NCI-H187 (cell line): ENCODE results near the gene TRIM16.
"Not testable (repeated sequence)": the region's sequence is repeated elsewhere in the genome, so short reads cannot be mapped to it uniquely, and the experiment has no call there.

Experiments
- DNase-seq, 2 experiments: peaks; one replicate each; lab custom pipeline; 2025; lab: John Stamatoyannopoulos, UW

Gene TRIM16

DNA sequence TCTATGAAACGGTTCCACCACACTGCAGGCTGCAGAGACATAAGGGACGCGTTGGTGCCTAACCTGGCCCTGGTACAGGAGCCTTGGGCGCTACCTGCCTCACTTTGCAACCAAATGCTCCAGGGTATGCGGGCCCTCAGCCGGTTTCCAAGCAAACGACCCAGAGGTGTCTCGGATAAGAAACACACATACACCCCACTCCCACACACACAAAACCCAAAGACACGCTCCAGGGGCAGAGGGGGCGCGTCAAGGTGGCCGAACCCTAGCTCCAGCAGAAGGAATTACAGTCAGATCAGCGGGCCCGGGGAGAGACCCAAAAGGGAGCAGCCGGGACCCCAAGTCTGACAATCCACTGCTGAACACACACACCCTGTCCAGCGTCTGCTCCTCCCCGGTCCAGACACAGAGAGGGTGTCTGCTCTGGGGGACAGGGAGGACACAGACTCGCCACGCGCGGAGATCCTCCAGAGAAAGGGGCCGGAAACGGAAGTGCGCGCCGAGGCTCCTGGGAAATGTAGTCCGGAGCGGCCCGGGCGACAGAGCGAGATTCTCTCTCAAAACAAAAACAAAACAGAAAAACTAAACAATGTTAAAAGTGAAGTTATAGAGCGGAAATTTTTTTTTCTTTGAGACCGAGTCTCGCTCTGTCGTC, at the start of gene TRIM16:
Gene TRIM16, minus strand, starts transcription at position 488 of the 655 bp plus-strand sequence. CDS start 32,702 bp downstream, outside the sequence.
- DNase-seq: peak; percentile 0 to 1

DNA sequence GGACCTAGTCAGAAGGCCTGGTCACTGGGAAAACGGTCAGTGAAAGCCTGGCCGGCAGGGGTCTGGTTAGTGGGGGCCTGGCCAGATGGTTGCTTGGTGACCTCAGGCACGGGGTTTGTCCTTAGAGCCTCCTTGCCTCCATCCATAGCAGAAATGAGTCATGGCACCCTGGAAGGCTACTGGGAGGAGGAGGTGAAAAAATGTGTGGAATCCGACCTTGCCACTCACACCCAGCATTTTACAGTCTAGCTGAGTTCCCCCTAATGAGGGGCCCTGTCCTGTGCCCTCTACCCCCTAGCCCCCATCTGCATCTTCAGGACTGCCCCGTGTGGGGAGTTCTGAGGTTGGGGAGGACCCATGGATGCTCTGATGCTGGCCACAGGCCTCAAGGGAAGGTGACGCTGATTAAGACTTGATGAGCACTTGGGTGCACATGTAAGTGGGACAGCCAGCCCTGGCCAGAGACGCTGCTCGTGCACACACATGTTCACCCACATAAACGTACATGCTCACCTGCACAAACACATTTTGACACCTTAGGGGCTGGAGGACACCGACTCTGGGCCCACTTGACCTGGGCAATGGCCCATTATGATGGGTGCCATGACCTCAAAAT, 49.2 kb upstream of the TRIM16 start:
- DNase-seq: not testable (repeated sequence)

DNA sequence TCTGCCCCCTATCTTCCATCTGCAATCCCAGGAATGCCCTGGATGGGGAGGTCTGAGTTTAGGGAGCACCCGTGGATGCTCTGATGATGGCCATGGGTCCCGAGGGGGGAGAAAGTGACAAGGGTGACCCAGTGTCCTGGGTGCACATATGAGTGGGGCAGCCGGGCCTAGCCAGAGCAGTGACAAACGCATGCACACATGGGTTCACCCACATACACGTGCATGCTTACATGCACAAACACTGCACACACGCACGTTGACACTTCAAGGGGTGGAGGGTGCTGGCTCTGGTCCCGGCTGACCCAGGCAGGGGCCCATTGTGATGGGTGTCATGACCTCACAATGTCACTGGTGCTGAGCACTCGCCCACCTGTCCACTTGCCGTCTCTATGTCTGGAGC, 47.8 kb upstream of the TRIM16 start, which contains the start of gene TBC1D26:
Gene TBC1D26, plus strand, starts transcription at position 384 of the 400 bp plus-strand sequence. CDS start 3,066 bp downstream, outside the sequence.
- DNase-seq: not testable (repeated sequence)

DNA sequence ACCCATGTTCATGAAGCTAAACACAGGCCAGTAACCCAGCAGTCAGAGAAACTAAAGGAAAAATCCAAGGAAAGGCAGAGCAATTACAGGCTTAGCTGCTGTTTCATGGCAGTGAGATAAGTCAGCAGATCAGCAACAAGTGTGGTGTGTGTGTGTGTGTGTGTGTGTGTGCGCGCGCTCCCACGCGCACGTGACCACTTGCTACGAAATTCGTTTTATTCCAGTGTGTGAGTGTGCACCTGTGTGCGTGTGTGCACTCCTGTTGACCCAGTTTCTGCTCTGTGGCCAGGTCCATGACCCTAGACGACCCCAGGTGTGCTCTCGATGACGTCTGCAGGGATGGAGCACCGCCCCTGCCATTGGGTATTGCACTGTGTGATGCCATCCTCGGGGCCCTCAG, 46.4 kb upstream of the TRIM16 start:
- DNase-seq: not testable (repeated sequence)

DNA sequence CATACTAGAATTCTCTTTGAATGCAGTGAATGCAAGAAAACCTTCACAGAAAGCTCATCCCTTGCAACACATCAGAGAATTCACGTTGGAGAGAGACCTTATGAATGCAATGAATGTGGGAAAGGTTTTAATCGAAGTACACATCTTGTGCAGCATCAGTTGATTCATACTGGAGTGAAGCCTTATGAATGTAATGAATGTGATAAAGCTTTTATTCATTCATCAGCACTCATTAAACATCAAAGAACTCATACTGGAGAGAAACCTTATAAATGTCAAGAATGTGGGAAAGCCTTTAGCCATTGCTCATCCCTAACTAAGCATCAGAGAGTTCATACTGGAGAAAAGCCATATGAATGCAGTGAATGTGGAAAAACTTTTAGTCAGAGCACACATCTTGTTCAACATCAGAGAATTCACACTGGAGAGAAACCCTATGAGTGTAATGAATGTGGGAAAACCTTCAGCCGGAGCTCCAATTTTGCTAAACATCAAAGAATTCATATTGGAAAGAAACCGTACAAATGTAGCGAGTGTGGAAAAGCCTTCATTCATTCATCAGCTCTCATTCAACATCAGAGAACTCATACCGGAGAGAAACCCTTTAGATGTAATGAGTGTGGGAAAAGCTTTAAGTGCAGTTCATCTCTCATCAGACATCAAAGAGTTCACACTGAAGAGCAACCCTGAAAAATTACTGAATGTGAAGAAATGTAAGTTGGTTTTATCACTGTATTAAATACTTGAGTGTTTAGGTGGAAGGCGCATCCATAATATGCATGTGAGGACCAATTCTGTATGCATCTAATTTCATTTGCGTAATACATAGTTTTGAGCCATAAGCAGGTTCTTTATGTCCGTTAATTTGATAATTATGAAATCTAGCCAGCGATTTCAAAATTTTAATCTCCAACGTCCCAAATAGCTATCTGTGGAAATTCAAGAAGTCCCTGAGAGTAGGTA, 32.8 kb upstream of the TRIM16 start:
- DNase-seq: not testable (repeated sequence)

DNA sequence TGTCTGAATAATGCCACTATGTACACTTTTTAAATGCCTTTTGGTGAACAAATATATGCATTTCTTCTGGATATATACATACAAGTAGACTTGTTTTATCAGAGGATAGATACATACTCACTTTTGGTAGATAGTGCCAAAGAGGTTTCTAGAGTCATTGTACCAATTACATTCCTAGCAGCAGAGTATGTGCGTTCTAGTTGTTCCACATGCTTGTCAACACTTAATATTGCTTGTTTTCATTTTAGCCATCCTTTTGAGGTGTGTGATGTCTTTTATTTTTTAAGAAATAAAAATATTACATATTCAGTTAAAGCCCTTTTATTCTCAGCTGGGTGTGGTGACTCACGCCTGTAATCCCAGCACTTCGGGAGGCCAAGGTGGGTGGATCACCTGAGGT, 24.8 kb upstream of the TRIM16 start:
- not testable (repeated sequence) for DNase-seq

DNA sequence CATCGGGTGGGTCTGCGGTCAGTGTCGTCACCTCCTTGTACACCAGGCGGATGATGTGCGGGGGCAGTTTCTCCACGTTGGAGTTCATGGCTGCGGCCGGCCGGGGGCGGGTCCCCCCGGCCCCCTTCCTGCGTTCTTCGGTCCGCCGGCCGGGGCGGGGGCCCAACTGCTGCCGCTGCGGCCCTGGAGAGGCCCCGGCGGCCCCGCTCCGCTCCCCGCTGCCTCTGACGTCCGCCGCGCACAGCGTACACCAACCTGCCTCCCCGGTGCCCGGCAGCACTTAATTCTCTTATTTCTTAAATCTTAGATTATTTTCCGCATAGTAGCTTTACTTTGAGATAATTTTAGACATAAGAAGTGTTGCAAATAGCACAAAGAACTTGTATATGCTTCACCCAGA, 20.7 kb upstream of the TRIM16 start:
- DNase-seq: not testable (repeated sequence)

DNA sequence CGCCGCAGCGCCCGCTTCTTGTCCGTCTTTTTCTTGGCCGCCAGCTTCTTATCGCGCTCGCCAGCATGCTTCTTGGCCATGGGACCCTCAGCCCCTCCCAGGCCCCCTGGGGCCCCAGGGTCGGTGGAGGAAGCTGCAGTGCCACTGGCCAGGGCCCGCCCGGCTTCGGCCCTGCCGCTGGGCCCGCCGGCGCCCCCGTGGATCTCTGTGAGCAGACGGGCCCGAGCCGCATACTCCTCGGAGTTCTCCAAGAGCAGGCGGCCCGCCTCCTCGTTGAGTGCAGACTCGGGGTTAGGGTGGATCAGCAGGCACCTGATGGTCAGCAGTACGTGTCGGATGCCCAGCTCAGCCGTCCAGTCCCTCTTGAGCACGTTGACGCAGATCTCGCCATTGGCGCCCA, 20.1 kb upstream of the TRIM16 start:
- DNase-seq: not testable (repeated sequence)

DNA sequence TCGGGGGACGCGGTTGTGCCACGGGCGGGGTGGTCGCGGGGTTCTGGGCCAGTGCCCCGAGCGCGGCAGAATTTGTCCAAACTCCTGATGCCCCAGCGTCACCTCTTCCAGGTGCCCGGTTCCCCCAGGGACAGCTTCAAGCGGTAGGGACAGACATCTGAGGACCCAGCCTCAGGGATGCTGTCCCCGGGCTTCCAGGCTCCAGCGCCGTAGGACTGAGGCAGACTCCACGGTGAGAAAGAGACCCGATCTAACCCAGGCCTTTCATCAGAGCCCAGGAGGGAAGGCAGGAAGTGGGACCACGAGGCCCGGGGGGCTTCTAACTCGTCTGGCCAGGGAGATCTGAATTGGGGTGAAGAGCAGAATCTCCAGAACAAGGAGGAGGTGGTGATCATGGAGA, 15.8 kb upstream of the TRIM16 start:
- not testable (repeated sequence) for DNase-seq

DNA sequence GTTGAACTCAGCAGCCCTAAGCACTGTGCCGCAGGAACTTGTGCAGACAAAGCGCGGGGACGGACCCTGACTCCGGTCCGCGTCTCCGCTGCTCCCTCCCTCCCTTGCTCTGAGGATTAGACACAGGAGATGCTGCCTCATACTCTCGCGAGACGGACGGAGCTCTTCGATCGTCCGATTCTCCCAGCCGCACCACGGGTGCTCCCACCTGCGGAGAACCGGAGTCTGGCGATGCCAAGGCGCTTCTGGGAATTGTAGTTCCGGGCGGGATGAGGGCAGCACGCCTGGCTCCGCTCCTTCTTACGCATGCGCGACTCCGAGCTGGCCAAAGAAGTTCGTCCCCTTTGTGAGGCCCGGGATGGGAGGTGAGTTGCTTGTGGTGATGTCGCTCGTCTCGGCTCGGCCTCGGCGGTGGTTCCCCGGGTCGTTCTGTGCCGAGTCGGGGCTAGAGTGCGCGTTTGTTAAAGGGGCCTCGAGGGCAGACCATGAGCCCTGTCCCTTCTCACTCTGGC, 15.4 kb upstream of the TRIM16 start, which contains the start of gene ZNF286A:
Gene ZNF286A, plus strand, starts transcription at position 340 of the 512 bp plus-strand sequence. CDS start 578 bp downstream, outside the sequence.
- DNase-seq: peak; percentile 95 to 96

DNA sequence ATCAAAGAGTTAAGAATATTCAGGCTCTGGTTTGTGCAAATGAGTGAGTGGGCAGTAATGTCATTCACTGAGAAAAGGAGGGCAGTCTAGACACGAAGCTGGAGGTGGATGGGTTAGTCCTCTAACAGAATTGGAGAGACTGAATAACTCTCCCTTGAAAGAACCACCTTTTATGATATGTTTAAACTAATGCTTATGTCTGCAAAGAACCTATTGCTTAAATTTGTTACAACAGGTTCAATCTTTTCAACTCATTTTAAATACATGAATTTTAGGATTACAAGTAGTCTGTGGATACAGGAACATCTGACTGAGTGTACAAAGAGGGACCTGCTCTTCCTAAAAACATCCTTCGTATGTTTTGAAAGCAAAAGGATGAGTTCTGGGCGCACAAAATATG, 14.9 kb upstream of the TRIM16 start:
- not testable (repeated sequence) for DNase-seq

DNA sequence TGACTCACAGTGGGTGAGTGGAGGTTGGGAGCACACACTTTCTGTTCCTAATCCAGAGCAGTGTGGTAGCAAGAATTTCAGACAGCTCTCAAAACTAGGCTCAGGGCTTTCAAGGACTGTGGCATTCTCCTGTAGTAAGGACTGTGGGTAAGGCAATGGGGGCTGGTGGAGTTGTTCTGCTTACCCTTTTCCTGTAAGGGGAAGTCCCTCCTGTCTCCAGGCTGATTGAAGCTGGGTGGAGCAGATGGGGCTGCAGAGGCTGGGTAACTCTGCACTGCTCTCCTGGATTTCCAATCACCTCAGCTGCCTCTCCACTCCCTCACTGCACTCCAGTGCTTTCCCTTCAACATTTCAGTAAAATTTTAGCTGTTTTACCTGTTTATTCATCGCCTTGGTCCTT, 3.4 kb upstream of the TRIM16 start:
- not testable (repeated sequence) for DNase-seq

DNA sequence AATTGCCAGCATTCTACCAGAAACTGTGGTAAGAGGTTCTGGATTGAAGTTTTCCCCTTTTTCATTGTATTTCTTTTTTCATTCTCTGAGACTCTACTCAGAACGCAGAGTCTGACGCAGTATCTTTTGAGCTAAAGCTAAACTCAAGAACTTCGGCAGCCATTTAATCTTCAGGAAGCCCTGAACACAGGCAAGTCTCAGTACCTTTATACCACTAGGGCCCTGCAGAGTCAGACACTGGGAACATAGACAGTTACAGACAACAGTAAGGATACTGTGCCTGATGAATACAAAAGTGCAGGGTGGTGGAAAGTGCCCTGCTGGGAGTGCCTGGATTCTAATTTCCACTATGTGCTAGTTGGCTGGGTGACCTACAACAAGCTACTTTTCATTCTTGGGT, 976 bp downstream of the TRIM16 start:
- not testable (repeated sequence) for DNase-seq

DNA sequence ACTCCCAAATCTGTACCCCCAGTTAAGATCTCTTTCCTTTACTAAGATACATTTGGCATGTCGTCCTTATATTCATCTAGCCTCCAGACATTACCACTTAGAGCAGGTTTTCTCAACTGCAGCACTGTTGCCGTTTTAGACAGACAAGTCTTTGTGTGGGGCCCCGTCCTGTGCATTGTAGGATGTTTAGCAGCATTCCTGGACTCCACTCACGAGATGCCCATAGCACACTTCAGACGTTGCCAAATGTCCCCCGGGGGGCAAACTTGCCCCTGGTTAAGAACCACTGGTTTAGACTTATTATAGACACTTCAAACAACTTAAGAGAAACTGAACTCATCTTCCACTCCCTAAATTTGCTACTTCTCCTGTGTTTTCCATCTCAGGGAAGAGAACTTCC, 8.1 kb downstream of the TRIM16 start:
- not testable (repeated sequence) for DNase-seq

DNA sequence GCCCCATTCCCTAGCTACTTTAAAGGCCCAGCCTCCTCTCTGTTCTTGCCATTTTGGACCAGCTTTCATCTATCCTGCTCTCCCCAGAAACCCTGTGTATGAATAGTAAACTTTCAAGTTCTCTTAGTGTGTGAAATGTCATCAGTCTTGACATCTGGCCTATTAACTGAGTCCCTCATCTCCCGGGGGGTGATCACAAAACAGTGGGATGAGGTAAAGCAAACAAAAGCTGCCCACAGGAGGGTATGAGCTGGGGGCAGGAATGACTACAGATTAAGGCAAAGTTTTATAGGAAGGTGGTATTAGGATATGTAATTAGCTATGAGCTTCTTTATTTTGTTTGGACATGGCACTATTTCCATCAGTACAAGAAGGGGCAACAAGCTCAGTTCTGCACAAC, 9.5 kb downstream of the TRIM16 start:
- DNase-seq: not testable (repeated sequence)

DNA sequence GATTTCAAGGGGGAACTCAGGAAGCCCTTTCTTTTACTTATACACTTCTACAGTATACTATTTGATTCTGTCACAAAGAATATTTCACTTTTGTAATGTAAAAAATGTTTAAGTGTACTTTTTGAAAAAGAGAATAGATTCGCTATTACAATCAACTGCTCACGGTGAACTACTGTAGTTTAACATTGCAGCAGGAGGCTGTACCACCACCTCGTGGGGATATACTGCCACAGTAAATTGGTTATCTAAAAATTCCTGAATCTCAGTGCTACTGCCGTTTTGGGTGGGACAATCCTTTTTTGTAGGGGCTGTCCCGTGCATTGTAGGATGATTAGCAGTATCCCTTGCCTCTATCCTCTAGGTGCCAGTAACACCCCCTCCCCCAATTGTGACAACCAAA, 14.6 kb downstream of the TRIM16 start:
- DNase-seq: not testable (repeated sequence)

DNA sequence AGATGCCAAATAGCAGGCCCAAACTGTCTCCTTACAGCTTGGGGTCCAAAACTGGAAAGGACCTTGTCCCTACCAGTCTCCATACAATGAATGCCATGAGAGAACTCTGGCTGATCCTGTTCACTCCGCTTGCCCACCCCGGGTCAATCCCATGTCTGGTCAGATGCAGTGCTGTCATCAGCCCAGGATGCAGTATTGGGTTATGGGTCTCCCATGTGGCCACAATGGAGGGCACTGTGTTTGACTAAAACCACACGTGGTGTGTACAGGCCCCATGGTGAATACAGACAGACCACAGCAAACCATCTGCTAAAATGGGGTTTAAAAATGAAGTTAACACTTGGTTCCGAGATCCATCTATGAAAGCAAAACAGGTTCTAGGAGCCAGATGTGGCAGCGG, 20.4 kb downstream of the TRIM16 start:
- DNase-seq: no peak

DNA sequence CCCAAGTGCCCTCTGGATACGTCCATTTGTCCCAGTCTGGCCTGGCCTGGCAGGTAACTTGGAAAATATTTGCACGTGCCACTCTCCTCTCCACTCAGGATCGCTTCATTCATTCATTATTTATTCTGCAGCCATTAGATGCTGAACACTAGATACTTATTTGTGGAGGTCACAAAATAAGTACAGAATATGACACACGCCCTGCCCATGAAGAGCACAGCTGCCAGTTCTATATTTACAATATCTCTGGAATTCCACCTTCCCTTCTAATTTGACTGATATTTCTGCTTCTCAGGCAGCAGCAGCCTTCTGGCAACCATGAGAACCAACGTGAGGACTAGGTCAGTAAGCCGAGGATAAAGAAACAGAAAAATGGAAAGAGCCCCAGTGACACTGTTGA, 20.9 kb downstream of the TRIM16 start:
- no peak for DNase-seq

DNA sequence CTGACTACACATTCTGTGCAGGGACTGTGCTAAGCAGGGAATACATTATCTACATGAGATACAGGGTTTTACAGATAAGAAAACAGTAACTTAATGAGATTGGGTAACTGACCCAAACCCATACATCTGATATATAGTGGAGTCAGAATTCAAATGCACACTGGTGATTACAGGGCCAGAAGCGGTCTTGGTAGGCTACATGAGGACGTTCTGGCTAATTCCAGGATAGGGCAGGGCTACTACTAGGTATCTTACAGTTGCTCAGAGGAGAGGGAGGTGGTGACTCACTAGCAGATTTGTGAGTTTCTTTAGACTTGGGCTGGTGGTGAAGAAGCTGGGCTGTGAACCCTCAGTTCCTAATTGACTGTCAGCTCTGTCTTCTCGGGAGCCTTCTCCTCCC, 21.4 kb downstream of the TRIM16 start:
- no peak for DNase-seq

DNA sequence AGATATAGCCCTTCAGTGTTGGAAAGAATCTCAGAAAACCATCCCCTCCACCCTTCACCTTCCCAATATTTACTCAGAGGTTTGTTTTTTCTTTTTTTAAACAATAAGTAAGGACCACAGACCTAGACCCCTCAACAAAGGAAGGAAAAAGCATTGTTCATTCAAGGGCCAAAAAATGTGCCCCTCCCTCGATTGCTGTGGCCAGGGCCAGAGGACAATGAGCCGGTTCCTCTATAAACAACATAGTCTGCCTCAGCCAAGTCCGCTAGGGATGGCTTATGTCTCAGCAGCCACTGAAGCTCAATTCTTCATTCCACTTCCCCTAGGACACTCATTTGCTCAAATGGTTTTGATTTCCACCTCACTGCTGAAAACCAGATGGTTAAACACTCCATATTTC, 24.0 kb downstream of the TRIM16 start:
- DNase-seq: no peak

DNA sequence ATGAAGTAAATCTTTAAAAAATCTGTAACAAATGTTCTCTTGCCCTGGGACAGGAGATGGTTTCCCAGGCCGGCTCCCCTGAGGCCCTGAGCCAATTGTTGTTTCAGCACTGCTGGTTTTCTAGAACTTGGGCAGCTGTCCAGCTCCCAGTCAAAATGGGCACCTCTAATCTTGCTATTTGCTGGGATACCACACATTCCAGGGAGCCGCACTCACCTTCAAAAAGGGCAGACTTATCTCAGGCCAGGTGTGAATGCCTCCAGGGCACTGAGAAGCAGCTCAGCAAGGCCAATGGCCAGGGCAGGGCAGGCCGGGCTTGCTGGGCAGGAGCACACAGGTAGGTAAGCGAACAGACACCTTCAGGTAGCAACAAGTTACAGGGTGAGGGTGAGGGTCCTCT, 24.4 kb downstream of the TRIM16 start:
- no peak for DNase-seq

DNA sequence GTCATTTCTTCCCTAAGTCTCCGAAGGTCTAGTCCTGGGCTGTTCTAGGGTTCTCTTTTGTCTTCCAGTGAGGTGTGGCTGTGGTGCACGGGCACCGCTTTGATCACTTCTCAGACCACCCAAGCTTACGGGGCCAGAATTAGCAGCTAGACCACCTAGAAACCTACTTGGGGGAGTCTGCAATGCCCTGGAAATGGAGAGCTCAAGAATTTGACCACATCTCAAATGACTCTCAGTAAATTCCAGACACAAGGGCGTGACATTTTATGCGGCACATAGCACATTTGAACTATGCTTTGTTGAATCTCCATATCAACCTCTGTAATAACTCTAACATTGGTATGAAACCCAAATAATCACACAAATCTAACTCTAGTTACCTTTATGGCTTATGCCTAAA, 24.9 kb downstream of the TRIM16 start:
- DNase-seq: no peak
